Activated CD4-positive, CD25-positive, alpha-beta regulatory T cell treated with anti-CD3 and anti-CD28 coated beads, Interleukin-2, amount 50 U/mL, for 24 hours (primary cell): ENCODE results near the gene DNAJC28.
"Not testable (repeated sequence)": the region's sequence is repeated elsewhere in the genome, so short reads cannot be mapped to it uniquely, and the experiment has no call there.

ENCODE experiments used
- ATAC-seq, 2 donors: fragments of 150-1000 bp; cut with Tn5 transposase; one replicate each; pipeline ENCODE4 v1.10.0; 2021; ENCODE audit warnings: mild to moderate bottlenecking in 1 of 2, moderate library complexity in 1 of 2

DNAJC28 gene

DNA sequence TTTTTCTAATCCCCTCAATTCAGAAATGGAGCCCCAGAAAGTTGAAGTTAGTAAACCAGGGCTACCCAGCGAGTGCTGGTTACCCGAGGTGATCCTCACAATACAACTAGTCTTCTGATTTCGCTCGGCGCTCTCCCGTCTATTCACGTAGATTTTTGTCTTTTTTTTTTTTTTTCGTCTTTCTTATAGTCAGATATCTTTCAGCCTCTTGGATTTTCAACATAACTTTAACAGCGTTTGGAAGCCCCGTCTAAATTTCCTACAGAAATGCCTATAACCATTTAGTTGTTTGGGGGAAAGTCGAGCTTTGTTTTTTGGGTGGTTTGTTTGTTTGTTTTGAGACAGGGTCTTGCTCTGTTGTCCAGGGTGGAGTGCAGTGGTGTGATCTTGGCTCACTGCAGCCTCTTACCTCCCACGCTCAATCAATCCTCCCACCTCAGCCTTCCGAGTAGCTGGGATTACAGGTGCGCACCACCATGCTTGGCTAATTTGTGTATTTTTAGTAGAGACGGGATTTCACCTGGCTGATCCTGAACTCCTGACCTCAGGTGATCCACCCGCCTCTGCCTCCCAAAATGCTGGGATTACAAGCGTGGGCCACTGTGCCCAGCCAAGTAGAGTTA is 10.9 kb downstream of the DNAJC28 start:
- no peak for ATAC-seq

- ATAC-seq = peak; percentile 95 to 98
Observed at GRCh38 chr21:33479679-33480480, 11.6 kb downstream of the DNAJC28 start, which contains the start of gene TMEM50B. TMEM50B (minus strand) TSS chr21:33479974; CDS start chr21:33468885, 11,089 bp downstream.

DNA sequence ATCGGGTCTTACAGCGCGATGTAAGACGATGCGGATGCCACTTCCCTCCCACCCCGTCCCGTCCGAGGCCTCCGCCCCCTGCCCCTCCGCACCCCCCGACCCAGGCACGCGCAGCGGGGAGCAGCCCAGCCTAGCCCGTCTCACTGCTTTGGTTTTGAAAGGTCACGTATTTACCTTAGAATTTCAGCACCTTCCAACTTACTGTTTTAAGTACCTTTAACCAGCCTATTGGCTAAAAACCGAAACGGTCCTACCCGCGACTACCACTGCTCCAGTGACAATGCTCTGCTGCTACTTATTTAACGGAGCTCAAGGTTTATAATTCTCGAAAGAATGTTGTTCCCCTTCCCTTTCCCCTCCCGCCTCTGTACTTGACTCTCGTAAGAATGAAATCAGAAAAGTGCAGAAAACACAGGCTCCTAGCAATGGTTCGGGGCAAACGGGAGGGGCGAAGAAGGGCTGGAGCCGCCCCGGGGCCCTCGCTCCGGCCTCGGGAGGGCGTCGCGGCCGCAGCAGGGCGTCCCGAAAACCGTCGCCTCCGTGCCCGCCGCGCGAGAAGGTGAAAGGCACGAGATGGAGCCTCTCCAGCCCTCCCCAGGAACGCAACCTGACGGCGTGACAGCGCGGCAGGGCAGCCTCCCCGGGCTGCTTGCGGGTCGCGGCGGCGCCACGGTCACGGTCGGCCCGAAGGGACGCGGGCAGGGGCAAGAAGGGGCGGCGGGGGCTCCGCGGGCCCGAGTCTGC is 12.4 kb downstream of the DNAJC28 start:
- peak; percentile 5 to 6 for ATAC-seq

GRCh38 chr21:33478182-33478581 is 13.3 kb downstream of the DNAJC28 start:
- ATAC-seq = no peak

DNA sequence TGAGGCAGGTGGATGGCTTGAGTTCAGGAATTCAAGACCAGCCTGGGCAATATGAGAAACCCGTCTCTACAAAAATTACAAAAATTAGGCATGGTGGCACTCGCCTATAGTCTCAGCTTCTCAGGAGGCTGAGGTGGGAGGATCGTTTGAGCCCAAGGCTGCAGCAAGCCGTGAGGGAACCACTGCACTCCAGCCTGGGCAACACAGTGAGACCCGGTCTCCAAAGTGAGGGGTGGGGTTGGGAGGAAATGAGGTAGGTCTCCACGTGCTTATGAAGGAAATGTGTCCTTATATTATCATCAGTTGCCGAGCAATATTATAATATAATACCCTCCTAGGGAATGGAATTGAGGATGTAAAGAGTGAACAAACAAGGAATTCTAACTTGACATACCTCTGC is 14.4 kb downstream of the DNAJC28 start:
- ATAC-seq = no peak

- ATAC-seq = no peak
Observed at GRCh38 chr21:33473344-33473743, 18.2 kb downstream of the DNAJC28 start.

DNA sequence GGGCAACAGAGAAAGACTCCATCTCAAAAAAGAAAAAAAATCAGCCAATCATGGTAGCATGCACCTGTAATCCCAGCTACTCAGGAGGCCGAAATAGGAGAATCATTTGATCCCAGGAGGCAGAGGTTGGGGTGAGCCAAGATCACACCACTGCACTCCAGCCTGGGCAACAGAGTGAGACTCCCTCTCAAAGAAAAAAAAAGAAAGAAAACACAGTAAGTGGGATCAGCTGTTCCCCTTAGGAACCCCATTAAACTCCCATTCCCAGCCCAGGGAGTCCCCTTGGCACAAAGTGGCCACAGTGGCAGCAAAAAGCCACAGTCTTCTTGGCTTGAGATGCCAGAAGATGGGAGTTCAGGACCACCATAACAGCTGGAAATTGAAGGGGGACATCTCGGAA is 20.8 kb downstream of the DNAJC28 start:
- ATAC-seq = no peak

DNA sequence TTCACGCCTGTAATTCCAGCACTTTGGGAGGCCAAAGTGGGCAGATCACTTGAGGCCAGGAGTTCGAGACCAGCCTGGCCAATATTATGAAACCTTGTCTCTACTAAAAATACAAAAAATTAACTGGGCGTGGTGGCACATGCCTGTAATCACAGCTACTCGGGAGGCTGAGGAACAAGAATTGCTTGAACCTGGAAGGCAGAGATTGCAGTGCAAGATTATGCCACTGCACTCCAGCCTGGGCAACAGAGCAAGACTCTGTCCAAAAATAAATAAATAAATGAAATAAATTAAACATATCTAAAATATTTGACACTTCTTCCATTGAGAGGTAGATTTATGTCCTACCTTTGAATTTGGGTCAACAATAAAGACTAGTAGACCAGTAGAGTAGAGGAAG is 22.3 kb downstream of the DNAJC28 start:
- not testable (repeated sequence) for ATAC-seq

DNA sequence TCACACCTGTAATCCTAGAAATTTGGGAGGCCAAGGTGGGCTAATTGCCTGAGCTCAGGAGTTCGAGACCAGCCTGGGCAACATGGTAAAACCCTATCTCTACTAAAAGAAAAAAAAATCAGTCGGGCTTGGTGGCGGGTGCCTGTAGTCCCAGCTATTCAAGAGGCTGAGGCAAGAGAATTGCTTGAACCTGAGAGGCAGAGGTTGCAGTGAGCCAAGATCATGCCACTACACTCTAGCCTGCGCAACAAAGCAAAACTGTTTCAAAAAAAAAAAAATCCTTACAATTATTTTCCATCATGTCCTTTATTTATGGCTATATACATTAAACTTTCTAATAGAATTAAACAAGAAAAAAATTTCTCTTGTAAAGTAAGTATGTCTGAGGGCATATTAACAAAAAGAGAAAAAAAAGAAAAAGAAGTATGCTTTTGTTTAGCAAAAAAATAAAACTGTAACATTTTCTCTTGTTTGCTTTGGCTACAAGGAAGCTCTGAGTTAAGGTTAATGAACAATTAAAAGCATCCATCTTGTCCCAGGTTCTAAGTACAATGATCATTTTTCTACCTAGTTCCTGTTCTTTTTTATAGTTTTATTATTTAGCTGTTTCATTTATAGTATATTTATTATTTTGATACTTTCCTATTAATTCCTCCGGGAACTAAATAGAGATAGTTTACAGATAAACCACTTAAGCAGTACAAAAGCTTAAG is 29.8 kb downstream of the DNAJC28 start:
- no peak for ATAC-seq

- ATAC-seq = no peak
Observed at GRCh38 chr21:33458861-33459260, 32.7 kb downstream of the DNAJC28 start.

GRCh38 chr21:33455686-33456446 is 35.6 kb downstream of the DNAJC28 start:
- ATAC-seq = peak; percentile 48 to 49

- ATAC-seq = no peak
Observed at GRCh38 chr21:33452362-33452761, 39.2 kb downstream of the DNAJC28 start.

DNA sequence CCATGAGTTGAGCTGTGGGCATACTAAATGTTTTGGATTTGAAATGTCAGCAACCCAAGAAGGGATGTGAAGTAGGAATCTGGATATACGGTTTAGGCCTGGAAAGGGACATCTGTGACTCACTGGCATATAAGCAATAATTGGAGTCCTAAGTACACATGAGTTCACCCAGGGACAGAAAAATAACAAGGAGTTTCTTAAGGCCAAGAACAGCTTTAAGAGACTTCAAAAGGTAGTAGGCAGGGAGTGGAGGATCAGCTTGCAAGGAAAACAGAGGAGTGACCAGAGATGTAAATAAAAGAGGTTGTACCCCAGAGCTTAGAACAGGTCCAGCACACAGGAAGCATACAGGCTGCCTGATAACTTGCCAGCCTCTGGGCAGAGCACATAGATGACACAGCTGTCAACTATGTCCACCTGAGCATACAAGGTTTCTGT is 39.9 kb downstream of the DNAJC28 start:
- no peak for ATAC-seq

- no peak for ATAC-seq
Observed at GRCh38 chr21:33449616-33450015, 41.9 kb downstream of the DNAJC28 start.

- ATAC-seq = not testable (repeated sequence)
Observed at GRCh38 chr21:33446620-33447019, 44.9 kb downstream of the DNAJC28 start.

GRCh38 chr21:33444499-33444898 is 47.0 kb downstream of the DNAJC28 start:
- no peak for ATAC-seq

- ATAC-seq = no peak
Observed at GRCh38 chr21:33443194-33443593, 48.3 kb downstream of the DNAJC28 start.

- peak in 1 of 2 donors; percentile 21 for ATAC-seq
Observed at GRCh38 chr21:33441489-33442477, 49.7 kb downstream of the DNAJC28 start.
